SK-N-SH treated with all-trans-retinoic acid at 6 μM for 48 hours (cell line): ENCODE data around the gene ASCC3.

Source experiments
- ATAC-seq: fragments of 200-7000 bp; cut with Tn5 transposase; 3 replicates; pipeline ENCODE4 v1.9.1; 2020; ENCODE audit warnings: mild to moderate bottlenecking, moderate library complexity
- ARNTL ChIP-seq: fragments of 450-650 bp; formaldehyde crosslinking; IDR thresholded peaks from 2 replicates; pipeline ENCODE4 v1.5.0; 2020; ENCODE audit warnings: low read depth, mild to moderate bottlenecking, moderate library complexity, borderline replicate concordance
- BACH2 ChIP-seq: fragments of 250-450 bp; sonication (Bioruptor Pico); IDR thresholded peaks from 2 replicates; pipeline ENCODE4 v1.9.0; 2021; ENCODE audit warnings: mild to moderate bottlenecking, borderline replicate concordance
- CSDC2 ChIP-seq: fragments of 250-450 bp; sonication (Bioruptor Pico); IDR thresholded peaks from 2 replicates; pipeline ENCODE4 v1.5.0; 2020; ENCODE audit warnings: mild to moderate bottlenecking, moderate library complexity
- ESRRG ChIP-seq: fragments of 250-450 bp; sonication (Bioruptor Pico); IDR thresholded peaks from 2 replicates; pipeline ENCODE4 v1.6.1; 2021; ENCODE audit warnings: mild to moderate bottlenecking
- GLIS3 ChIP-seq: fragments of 250-450 bp; sonication (Bioruptor Pico); IDR thresholded peaks from 2 replicates; pipeline ENCODE4 v1.5.0; 2020; ENCODE audit warnings: mild to moderate bottlenecking, moderate library complexity
- ISL1 ChIP-seq: fragments of 250-450 bp; sonication (Bioruptor Pico); IDR thresholded peaks from 2 replicates; pipeline ENCODE4 v2.1.2; 2022; ENCODE audit warnings: mild to moderate bottlenecking, moderate library complexity
- OSR1 ChIP-seq: fragments of 250-450 bp; sonication (Bioruptor Pico); IDR thresholded peaks from 2 replicates; pipeline ENCODE4 v1.8.0; 2022; ENCODE audit warnings: moderate library complexity, mild to moderate bottlenecking, inconsistent platforms
- POU6F1 ChIP-seq: fragments of 250-450 bp; sonication (Bioruptor Pico); IDR thresholded peaks from 2 replicates; pipeline ENCODE4 v1.8.0; 2021; ENCODE audit warnings: low read depth, mild to moderate bottlenecking, moderate library complexity, borderline replicate concordance
- PPARA ChIP-seq: fragments of 250-450 bp; sonication (Bioruptor Pico); IDR thresholded peaks from 2 replicates; pipeline ENCODE4 v1.5.0; 2020; ENCODE audit warnings: mild to moderate bottlenecking, borderline replicate concordance
- RARB ChIP-seq: fragments of 250-450 bp; sonication (Bioruptor Pico); IDR thresholded peaks from 2 replicates; pipeline ENCODE4 v1.8.0; 2021; ENCODE audit warnings: mild to moderate bottlenecking, moderate library complexity
- SNAI2 ChIP-seq: fragments of 250-450 bp; sonication (Bioruptor Pico); IDR thresholded peaks from 2 replicates; pipeline ENCODE4 v1.5.0; 2020; ENCODE audit warnings: mild to moderate bottlenecking, moderate library complexity
- TCF4 ChIP-seq: fragments of 250-450 bp; sonication (Bioruptor Pico); IDR thresholded peaks from 2 replicates; pipeline ENCODE4 v1.8.0; 2021; ENCODE audit warnings: mild to moderate bottlenecking, moderate library complexity, borderline replicate concordance
- TOX ChIP-seq: fragments of 250-450 bp; sonication (Bioruptor Pico); IDR thresholded peaks from 2 replicates; pipeline ENCODE4 v1.8.0; 2021; ENCODE audit warnings: mild to moderate bottlenecking, moderate library complexity, borderline replicate concordance
- ZC3H10 ChIP-seq: fragments of 250-450 bp; sonication (Bioruptor Pico); IDR thresholded peaks from 2 replicates; pipeline ENCODE4 v1.5.1; 2021; ENCODE audit warnings: mild to moderate bottlenecking, moderate library complexity
- ZFP3 ChIP-seq: fragments of 250-450 bp; sonication (Bioruptor Pico); IDR thresholded peaks from 2 replicates; pipeline ENCODE4 v1.5.0; 2020; ENCODE audit warnings: mild to moderate bottlenecking, moderate library complexity
- ZFP30 ChIP-seq: fragments of 450-650 bp; formaldehyde crosslinking; IDR thresholded peaks from 2 replicates; pipeline ENCODE4 v1.5.0; 2022; ENCODE audit warnings: mild to moderate bottlenecking, moderate library complexity
- ZNF565 ChIP-seq: fragments of 450-650 bp; formaldehyde crosslinking; conservative IDR thresholded peaks from 2 replicates; pipeline ENCODE4 v1.5.0; 2020; ENCODE audit warnings: low read depth, mild to moderate bottlenecking, moderate library complexity
- ZNF70 ChIP-seq: fragments of 450-650 bp; formaldehyde crosslinking; IDR thresholded peaks from 2 replicates; pipeline ENCODE4 v1.5.0; 2020; ENCODE audit warnings: mild to moderate bottlenecking, moderate library complexity
- ZNF8 ChIP-seq: fragments of 450-650 bp; formaldehyde crosslinking; IDR thresholded peaks from 2 replicates; pipeline ENCODE4 v1.5.0; 2020; ENCODE audit warnings: mild to moderate bottlenecking, moderate library complexity
- TF ChIP-seq, protein P1 (sequence below): fragments of 250-450 bp; sonication (Bioruptor Pico); IDR thresholded peaks from 2 replicates; pipeline ENCODE4 v1.8.0; 2020; ENCODE audit warnings: mild to moderate bottlenecking, moderate library complexity, borderline replicate concordance
- TF ChIP-seq, protein P2 (sequence below): fragments of 250-450 bp; sonication (Bioruptor Pico); IDR thresholded peaks from 2 replicates; pipeline ENCODE4 v1.5.0; 2020; ENCODE audit warnings: mild to moderate bottlenecking, moderate library complexity
- TF ChIP-seq, protein P3 (sequence below): fragments of 250-450 bp; sonication (Bioruptor Pico); IDR thresholded peaks from 2 replicates; pipeline ENCODE4 v1.5.1; 2020; ENCODE audit warnings: low read depth, mild to moderate bottlenecking, moderate library complexity

Gene ASCC3

GRCh38 chr6:100808638-100809275 lies 72.4 kb downstream of the ASCC3 start:
- ATAC-seq: peak; percentile 50; the same call in 2 of the 3 replicates
- TF ChIP-seq, protein P1, sequence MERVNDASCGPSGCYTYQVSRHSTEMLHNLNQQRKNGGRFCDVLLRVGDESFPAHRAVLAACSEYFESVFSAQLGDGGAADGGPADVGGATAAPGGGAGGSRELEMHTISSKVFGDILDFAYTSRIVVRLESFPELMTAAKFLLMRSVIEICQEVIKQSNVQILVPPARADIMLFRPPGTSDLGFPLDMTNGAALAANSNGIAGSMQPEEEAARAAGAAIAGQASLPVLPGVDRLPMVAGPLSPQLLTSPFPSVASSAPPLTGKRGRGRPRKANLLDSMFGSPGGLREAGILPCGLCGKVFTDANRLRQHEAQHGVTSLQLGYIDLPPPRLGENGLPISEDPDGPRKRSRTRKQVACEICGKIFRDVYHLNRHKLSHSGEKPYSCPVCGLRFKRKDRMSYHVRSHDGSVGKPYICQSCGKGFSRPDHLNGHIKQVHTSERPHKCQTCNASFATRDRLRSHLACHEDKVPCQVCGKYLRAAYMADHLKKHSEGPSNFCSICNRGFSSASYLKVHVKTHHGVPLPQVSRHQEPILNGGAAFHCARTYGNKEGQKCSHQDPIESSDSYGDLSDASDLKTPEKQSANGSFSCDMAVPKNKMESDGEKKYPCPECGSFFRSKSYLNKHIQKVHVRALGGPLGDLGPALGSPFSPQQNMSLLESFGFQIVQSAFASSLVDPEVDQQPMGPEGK (CRISPR knock-in tag): no peak
- no peak for TF ChIP-seq ZNF8
- no peak for TF ChIP-seq GLIS3 (CRISPR knock-in tag)
- no peak for TF ChIP-seq RARB (CRISPR knock-in tag)
- TF ChIP-seq ZNF565: no peak
- no peak for TF ChIP-seq ZC3H10 (CRISPR knock-in tag)

DNA sequence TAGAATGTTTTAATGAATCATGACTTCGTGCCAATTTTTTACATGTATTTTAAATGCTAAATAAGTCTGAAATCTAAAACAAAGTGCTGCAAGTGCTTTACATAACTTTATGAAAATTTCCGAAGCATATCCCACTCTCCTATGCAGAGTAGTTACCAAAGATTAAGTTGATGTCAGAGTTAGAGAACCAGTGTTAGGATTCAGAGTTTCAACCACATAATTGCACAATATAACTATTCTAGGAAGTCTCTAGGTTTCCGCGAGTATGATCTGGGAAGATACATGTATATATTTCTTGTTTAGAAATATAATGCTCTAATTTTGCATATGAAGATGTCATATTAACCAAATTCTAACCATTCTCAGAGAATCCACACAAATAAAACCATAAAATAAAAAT lies 74.8 kb downstream of the ASCC3 start:
- no peak for ATAC-seq
- TF ChIP-seq SNAI2 (CRISPR knock-in tag): no peak
- no peak for TF ChIP-seq CSDC2
- TF ChIP-seq, protein P2, sequence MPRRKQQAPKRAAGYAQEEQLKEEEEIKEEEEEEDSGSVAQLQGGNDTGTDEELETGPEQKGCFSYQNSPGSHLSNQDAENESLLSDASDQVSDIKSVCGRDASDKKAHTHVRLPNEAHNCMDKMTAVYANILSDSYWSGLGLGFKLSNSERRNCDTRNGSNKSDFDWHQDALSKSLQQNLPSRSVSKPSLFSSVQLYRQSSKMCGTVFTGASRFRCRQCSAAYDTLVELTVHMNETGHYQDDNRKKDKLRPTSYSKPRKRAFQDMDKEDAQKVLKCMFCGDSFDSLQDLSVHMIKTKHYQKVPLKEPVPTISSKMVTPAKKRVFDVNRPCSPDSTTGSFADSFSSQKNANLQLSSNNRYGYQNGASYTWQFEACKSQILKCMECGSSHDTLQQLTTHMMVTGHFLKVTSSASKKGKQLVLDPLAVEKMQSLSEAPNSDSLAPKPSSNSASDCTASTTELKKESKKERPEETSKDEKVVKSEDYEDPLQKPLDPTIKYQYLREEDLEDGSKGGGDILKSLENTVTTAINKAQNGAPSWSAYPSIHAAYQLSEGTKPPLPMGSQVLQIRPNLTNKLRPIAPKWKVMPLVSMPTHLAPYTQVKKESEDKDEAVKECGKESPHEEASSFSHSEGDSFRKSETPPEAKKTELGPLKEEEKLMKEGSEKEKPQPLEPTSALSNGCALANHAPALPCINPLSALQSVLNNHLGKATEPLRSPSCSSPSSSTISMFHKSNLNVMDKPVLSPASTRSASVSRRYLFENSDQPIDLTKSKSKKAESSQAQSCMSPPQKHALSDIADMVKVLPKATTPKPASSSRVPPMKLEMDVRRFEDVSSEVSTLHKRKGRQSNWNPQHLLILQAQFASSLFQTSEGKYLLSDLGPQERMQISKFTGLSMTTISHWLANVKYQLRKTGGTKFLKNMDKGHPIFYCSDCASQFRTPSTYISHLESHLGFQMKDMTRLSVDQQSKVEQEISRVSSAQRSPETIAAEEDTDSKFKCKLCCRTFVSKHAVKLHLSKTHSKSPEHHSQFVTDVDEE (CRISPR knock-in tag): no peak
- TF ChIP-seq, protein P1 (CRISPR knock-in tag): no peak
- no peak for TF ChIP-seq ZNF565
- TF ChIP-seq ARNTL (CRISPR knock-in tag): no peak
- no peak for TF ChIP-seq ZFP30
- TF ChIP-seq OSR1 (CRISPR knock-in tag): no peak
- TF ChIP-seq ZC3H10 (CRISPR knock-in tag): no peak
- no peak for TF ChIP-seq PPARA
- no peak for TF ChIP-seq GLIS3 (CRISPR knock-in tag)
- no peak for TF ChIP-seq POU6F1 (CRISPR knock-in tag)
- no peak for TF ChIP-seq ZNF70 (CRISPR knock-in tag)
- no peak for TF ChIP-seq BACH2 (CRISPR knock-in tag)

DNA sequence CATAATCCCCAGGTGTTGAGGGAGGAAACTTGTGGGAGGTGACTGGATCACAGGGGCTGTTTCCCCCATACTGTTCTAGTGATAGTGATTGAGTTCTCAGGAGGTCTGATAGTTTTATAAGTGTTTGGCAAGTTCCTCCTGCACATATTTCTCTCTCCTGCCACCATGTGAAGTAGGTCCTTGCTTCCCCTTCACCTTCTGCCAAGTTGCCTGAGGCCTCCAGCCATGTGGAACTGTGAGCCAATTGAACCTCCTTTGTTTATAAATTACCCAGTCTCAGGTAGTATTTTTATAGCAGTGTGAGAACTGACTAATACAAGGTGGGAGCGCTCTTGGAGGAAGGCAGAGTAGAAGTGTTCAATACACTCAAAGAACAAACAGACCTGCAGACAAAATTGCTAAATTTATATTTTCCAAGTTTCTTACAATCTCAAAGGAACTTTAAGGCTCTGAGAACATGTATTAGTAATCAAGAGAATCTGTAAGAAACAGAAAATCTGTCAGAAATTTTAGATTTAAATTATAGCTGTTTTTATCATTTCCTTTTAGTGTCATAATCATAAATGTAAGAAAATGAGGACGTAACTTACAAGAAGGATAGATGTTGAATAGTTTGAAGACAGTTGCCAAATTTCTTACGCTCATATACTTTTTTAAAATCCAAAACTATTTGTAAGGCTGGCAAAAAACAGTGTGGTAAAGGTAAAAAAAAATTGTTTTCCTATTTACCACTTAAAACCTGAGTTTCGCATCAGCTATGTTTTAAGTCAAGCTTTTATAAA lies 77.7 kb downstream of the ASCC3 start:
- TF ChIP-seq ZFP30 (no peak), ARNTL (CRISPR knock-in tag) (no peak), ISL1 (CRISPR knock-in tag) (no peak), ZNF8 (no peak), SNAI2 (CRISPR knock-in tag) (no peak), GLIS3 (CRISPR knock-in tag) (no peak), PPARA (no peak), TOX (no peak), ZNF70 (CRISPR knock-in tag) (no peak), POU6F1 (CRISPR knock-in tag) (no peak), ESRRG (CRISPR knock-in tag) (no peak), ZNF565 (no peak), ZFP3 (CRISPR knock-in tag) (no peak), RARB (CRISPR knock-in tag) (no peak), TCF4 (CRISPR knock-in tag) (no peak), OSR1 (CRISPR knock-in tag) (no peak)
- TF ChIP-seq, protein P1 (CRISPR knock-in tag): no peak
- TF ChIP-seq, protein P3, sequence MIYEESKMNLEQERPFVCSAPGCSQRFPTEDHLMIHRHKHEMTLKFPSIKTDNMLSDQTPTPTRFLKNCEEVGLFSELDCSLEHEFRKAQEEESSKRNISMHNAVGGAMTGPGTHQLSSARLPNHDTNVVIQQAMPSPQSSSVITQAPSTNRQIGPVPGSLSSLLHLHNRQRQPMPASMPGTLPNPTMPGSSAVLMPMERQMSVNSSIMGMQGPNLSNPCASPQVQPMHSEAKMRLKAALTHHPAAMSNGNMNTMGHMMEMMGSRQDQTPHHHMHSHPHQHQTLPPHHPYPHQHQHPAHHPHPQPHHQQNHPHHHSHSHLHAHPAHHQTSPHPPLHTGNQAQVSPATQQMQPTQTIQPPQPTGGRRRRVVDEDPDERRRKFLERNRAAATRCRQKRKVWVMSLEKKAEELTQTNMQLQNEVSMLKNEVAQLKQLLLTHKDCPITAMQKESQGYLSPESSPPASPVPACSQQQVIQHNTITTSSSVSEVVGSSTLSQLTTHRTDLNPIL: no peak
- TF ChIP-seq, all 23 proteins: peak for 0
- ATAC-seq: no peak
